ENCODE data around the gene IFNG-AS1. TPM values are rescaled to one million over a fixed set of nuclear protein-coding genes. Genes with fewer than 3 reads are reported as not detected.

Gene IFNG-AS1
- total RNA-seq, 1 donor = not detected

DNA sequence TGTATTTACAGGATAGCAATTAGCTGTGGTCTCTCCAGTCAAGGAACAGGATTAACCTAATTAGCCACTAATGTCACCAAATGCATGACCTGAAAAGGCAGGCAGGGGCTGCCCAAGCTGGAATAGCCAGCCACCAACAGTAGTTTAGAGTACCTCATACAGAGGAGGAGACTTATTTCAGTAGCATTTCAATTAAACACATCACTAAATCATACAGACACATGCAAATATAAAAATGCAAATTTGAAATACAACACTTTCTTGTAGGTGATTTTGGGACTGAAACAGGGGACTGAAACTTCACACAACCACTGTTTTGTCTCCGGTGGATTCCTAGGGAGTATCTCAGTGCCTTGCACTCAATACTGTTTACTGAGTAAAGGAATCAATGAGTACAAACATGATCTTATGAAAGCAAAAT lies 636 bp upstream of the IFNG-AS1 start:
- H3K4me3 ChIP-seq (ENCODE audit: low read depth, low read length) = no peak overlapping the region
- DNase-seq (ENCODE audit: low read depth) = no peak
- TF ChIP-seq, protein P1, sequence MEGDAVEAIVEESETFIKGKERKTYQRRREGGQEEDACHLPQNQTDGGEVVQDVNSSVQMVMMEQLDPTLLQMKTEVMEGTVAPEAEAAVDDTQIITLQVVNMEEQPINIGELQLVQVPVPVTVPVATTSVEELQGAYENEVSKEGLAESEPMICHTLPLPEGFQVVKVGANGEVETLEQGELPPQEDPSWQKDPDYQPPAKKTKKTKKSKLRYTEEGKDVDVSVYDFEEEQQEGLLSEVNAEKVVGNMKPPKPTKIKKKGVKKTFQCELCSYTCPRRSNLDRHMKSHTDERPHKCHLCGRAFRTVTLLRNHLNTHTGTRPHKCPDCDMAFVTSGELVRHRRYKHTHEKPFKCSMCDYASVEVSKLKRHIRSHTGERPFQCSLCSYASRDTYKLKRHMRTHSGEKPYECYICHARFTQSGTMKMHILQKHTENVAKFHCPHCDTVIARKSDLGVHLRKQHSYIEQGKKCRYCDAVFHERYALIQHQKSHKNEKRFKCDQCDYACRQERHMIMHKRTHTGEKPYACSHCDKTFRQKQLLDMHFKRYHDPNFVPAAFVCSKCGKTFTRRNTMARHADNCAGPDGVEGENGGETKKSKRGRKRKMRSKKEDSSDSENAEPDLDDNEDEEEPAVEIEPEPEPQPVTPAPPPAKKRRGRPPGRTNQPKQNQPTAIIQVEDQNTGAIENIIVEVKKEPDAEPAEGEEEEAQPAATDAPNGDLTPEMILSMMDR (IDR thresholded peaks at IDR 0.05; ENCODE audit: insufficient read depth, low read depth, low read length) = no peak

GRCh38 chr12:67991158-67991557 lies 1.9 kb downstream of the IFNG-AS1 start:
- DNase-seq (ENCODE audit: low read depth) = no peak
- TF ChIP-seq, protein P1 (IDR thresholded peaks at IDR 0.05; ENCODE audit: insufficient read depth, low read depth, low read length) = no peak

DNA sequence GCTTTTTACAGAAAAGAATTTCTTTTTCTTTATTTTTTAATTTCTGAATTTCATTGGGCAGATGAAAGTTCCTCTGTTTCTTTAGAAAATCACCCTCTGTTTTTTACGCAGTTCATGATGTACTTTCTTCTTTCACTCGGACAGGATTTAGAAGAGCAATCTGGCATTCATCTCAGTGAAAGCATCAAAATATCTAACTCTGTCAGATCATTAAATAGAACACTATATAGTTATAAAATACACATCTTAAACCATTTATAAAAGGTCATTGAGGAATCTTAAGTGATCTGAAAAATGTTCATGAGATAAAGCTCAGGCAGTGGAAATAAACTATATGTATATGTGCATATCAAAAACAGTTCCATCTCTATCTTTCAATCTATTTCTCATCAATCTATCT lies 3.9 kb downstream of the IFNG-AS1 start:
- DNase-seq (ENCODE audit: low read depth) = no peak
- no peak overlapping the region for H3K4me3 ChIP-seq (ENCODE audit: low read depth, low read length)
- TF ChIP-seq, protein P1 (IDR thresholded peaks at IDR 0.05; ENCODE audit: insufficient read depth, low read depth, low read length) = no peak

More at GRCh38 chr12:67991158-67991557, 1.9 kb downstream of the IFNG-AS1 start:
- H3K4me3 ChIP-seq (ENCODE audit: low read depth, low read length) = no peak overlapping the region

DNA sequence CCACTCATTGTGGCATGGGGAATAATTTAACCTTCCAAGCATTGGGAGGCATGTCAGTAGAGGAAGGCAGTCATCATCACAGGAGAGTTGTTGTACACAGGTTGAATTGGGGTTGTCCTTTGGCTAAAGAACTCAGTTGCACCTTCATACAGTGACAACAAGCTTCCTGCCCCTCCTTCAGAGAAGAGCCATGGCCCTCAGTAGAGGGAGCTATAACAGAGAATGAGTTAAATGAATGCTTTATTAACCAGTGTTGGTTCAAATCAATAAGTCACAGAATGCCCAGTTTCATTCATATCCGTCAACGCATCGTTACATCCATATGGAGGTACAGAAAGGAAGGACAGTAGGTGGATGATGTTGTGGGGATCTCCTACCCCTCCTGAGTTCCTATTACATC lies 4.8 kb downstream of the IFNG-AS1 start:
- no peak for DNase-seq (ENCODE audit: low read depth)
- no peak overlapping the region for H3K4me3 ChIP-seq (ENCODE audit: low read depth, low read length)
- TF ChIP-seq, protein P1 (IDR thresholded peaks at IDR 0.05; ENCODE audit: insufficient read depth, low read depth, low read length) = no peak

GRCh38 chr12:67996347-67996746 lies 7.1 kb downstream of the IFNG-AS1 start:
- no peak for DNase-seq (ENCODE audit: low read depth)
- H3K4me3 ChIP-seq (ENCODE audit: low read depth, low read length) = no peak overlapping the region
- TF ChIP-seq, protein P1 (IDR thresholded peaks at IDR 0.05; ENCODE audit: insufficient read depth, low read depth, low read length) = no peak

DNA sequence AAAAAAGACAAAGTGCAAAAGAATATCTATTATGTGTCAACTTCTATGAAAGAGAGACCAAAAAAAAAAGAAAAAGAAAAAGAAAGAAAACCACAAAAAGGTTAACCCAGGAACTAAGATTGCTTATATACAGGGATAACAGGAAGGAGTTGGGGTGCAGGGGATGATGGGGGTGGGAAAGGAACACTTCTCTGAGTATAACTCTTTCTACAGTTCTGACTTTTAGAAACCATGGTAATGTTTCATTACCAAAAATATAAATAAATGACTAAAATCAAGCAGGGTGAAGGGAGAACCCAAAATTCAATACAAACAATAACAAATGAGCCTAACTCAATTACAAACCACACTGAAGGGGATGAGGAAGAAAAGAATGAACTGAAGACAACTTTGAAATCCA lies 9.1 kb downstream of the IFNG-AS1 start:
- DNase-seq (ENCODE audit: low read depth) = no peak
- no peak overlapping the region for H3K4me3 ChIP-seq (ENCODE audit: low read depth, low read length)
- TF ChIP-seq, protein P1 (IDR thresholded peaks at IDR 0.05; ENCODE audit: insufficient read depth, low read depth, low read length) = no peak

GRCh38 chr12:67999244-67999643 lies 10.0 kb downstream of the IFNG-AS1 start:
- TF ChIP-seq, protein P1 (IDR thresholded peaks at IDR 0.05; ENCODE audit: insufficient read depth, low read depth, low read length) = no peak
- no peak for DNase-seq (ENCODE audit: low read depth)
- no peak overlapping the region for H3K4me3 ChIP-seq (ENCODE audit: low read depth, low read length)

Data from fibroblast of villous mesenchyme (primary cell).